HepG2 (cell line): ENCODE results near the gene SEPTIN2. TPM values are rescaled to one million over a fixed set of nuclear protein-coding genes. Genes with fewer than 3 reads are reported as not detected.

ENCODE experiments used
- CCAR2 ChIP-seq: fragments of 200-400 bp; formaldehyde crosslinking; optimal IDR thresholded peaks from 2 replicates; pipeline ENCODE3; 2018; ENCODE audit warnings: low read depth, mild to moderate bottlenecking, low read length, moderate library complexity
- CHD2 ChIP-seq: IDR thresholded peaks from 2 replicates; pipeline ENCODE4 v1.6.1; 2011; ENCODE audit warnings: low read depth, low read length, improper control_type of control experiment
- FIP1L1 ChIP-seq: fragments of 200-400 bp; formaldehyde crosslinking; IDR thresholded peaks from 2 replicates; pipeline ENCODE4 v1.6.1; 2018; ENCODE audit warnings: low read depth, mild to moderate bottlenecking, low read length, moderate library complexity, borderline replicate concordance; ENCODE audit not compliant: insufficient read depth
- MIXL1 ChIP-seq: IDR thresholded peaks from 2 replicates; pipeline ENCODE4 v1.6.1; 2016
- MTF2 ChIP-seq: sonication (generic); formaldehyde crosslinking; IDR thresholded peaks from 2 replicates; pipeline ENCODE4 v1.5.0; 2020; ENCODE audit warnings: missing genetic modification reagents, borderline replicate concordance
- REXO4 ChIP-seq: sonication (generic); formaldehyde crosslinking; IDR thresholded peaks from 2 replicates; pipeline ENCODE4 v1.8.0; 2022; ENCODE audit warnings: missing genetic modification reagents, mild to moderate bottlenecking, borderline replicate concordance
- SIX4 ChIP-seq: sonication (generic); formaldehyde crosslinking; IDR thresholded peaks from 2 replicates; pipeline ENCODE4 v1.4.0; 2020; ENCODE audit warnings: missing genetic modification reagents
- SMYD3 ChIP-seq: sonication (generic); formaldehyde crosslinking; IDR thresholded peaks from 2 replicates; pipeline ENCODE4 v1.8.1; 2023; ENCODE audit warnings: mild to moderate bottlenecking, missing genetic modification reagents
- SP2 ChIP-seq: sonication (generic); formaldehyde crosslinking; IDR thresholded peaks from 2 replicates; pipeline ENCODE4 v1.5.1; 2020; ENCODE audit warnings: mild to moderate bottlenecking, missing genetic modification reagents
- YY1 ChIP-seq: IDR thresholded peaks from 2 replicates; pipeline ENCODE4 v1.6.1; 2011; ENCODE audit warnings: low read length, low read depth, moderate library complexity, mild to moderate bottlenecking; ENCODE audit not compliant: insufficient read depth, insufficient replicate concordance
- ZNF180 ChIP-seq: sonication (generic); formaldehyde crosslinking; IDR thresholded peaks from 2 replicates; pipeline ENCODE4 v1.4.0; 2020; ENCODE audit warnings: low read depth, missing genetic modification reagents, borderline replicate concordance
- ZNF3 ChIP-seq: IDR thresholded peaks from 2 replicates; pipeline ENCODE4 v1.7.0; 2017; ENCODE audit warnings: inconsistent platforms
- ZNF331 ChIP-seq: sonication (generic); formaldehyde crosslinking; IDR thresholded peaks from 2 replicates; pipeline ENCODE4 v1.4.0; 2020; ENCODE audit warnings: missing genetic modification reagents
- ZNF335 ChIP-seq: sonication (generic); formaldehyde crosslinking; IDR thresholded peaks from 2 replicates; pipeline ENCODE4 v1.4.0; 2020; ENCODE audit warnings: missing genetic modification reagents
- ZNF563 ChIP-seq: sonication (generic); formaldehyde crosslinking; IDR thresholded peaks from 2 replicates; pipeline ENCODE4 v1.8.0; 2022; ENCODE audit warnings: mild to moderate bottlenecking, moderate library complexity, missing genetic modification reagents
- polyA plus RNA-seq, 8 experiments: library from polyadenylated mRNA; depleted of rRNA in 3 of 8; stranded (reverse) in 7 of 8; unstranded in 1 of 8; fragments of >200 nt; fragmentation: Illumina TruSeq in 4 of 8; extraction: Trizol in 4 of 8; gene quantifications; 2 replicates each; pipeline versions ENCODE4 v1.2.1 to v1.2.3, GENCODE V29; 2011 to 2016; ENCODE audit warnings: low read depth in 4 of 8, missing spikeins in 1 of 8, mixed read lengths in 1 of 8; ENCODE audit not compliant: insufficient read depth in 1 of 8
- total RNA-seq, 5 experiments: library from RNA; depleted of rRNA; stranded (reverse); fragments of >200 nt; fragmentation: Illumina TruSeq; extraction: Trizol; gene quantifications; 2 replicates each; pipeline ENCODE4 v1.2.3, GENCODE V29; 2016; ENCODE audit warnings: low read depth in 1 of 5
- TF ChIP-seq, protein P1 (sequence below): sonication (generic); formaldehyde crosslinking; conservative IDR thresholded peaks from 2 replicates; pipeline ENCODE4 v1.4.0; 2020; ENCODE audit warnings: missing genetic modification reagents
- TF ChIP-seq, protein P2 (sequence below): sonication (generic); formaldehyde crosslinking; IDR thresholded peaks from 2 replicates; pipeline ENCODE4 v1.9.0; 2022; ENCODE audit warnings: low read depth, missing genetic modification reagents
- TF ChIP-seq, protein P3 (sequence below): sonication (generic); formaldehyde crosslinking; IDR thresholded peaks from 2 replicates; pipeline ENCODE4 v1.5.1; 2020; ENCODE audit warnings: mild to moderate bottlenecking, missing genetic modification reagents, borderline replicate concordance
- TF ChIP-seq, protein P4 (sequence below): IDR thresholded peaks from 2 replicates; pipeline ENCODE4 v1.4.0; 2020; ENCODE audit warnings: mild to moderate bottlenecking, missing genetic modification reagents

SEPTIN2 gene
- total and polyA plus RNA-seq, 2 of the 13 experiments (the other 11 are each of a cell fraction or from before 2014, with no cell fraction given) = 493 to 733 TPM

DNA sequence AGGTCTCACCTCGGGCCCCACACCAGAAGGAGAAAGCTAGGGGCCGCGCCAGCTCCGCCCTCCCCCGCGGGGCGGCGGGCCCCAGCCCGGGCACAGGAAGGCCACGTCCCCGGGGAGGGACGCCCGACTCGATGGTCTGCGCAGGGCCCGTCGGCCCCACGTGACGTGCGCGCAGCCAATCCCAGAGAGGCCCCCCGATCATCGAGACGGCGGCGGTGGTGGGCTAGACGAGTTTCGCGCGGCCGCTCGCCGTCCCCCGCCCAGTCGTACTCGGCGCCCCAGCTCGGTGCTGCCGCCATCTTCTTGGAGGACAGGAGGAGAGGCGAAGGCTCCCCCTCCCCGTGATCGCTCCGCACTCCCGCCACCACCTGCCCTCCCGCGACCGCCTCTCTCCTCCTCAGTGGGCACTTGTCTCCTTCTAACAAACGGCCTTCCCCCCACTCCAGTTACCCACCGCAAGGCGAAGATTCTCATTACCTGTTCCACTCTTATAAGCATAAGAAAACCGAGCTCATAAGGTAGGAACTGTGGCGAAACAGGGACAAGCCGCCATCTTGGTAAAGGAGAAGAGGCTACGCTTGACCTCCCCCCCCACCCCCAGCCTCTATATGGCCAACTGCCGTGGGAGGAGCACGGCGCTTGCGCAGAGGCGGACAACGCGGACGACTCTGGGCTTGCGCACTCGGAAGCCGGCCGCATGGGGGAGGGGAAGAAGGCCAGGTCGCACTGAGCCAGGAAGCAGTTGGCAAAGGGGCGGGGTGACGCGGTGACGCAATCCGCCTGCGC, 439 bp upstream of the SEPTIN2 start, which contains the start of gene HDLBP (continued):
- TF ChIP-seq FIP1L1 (0 out of 2 replicates have a peak, but pooled peaks have one; percentile 13), ZNF331 (CRISPR knock-in tag) (peak; percentile 75; the same call in 1 of the 2 replicates), ZNF335 (CRISPR knock-in tag) (no peak), MIXL1 (CRISPR knock-in tag) (peak; percentile 29; the same call in 1 of the 2 replicates), SMYD3 (CRISPR knock-in tag) (peak; percentile 44), ZNF3 (CRISPR knock-in tag) (peak; percentile 79), MTF2 (CRISPR knock-in tag) (no peak; the same call in 1 of the 2 replicates), CHD2 (peak; percentile 81), SIX4 (CRISPR knock-in tag) (0 out of 2 replicates have a peak, but pooled peaks have one; percentile 68), ZNF563 (peak; percentile 82), REXO4 (CRISPR knock-in tag) (no peak), SP2 (CRISPR knock-in tag) (peak; percentile 56; the same call in 1 of the 2 replicates), ZNF180 (no peak), CCAR2 (peak; percentile 66), YY1 (peak; percentile 96)
- TF ChIP-seq, protein P1, sequence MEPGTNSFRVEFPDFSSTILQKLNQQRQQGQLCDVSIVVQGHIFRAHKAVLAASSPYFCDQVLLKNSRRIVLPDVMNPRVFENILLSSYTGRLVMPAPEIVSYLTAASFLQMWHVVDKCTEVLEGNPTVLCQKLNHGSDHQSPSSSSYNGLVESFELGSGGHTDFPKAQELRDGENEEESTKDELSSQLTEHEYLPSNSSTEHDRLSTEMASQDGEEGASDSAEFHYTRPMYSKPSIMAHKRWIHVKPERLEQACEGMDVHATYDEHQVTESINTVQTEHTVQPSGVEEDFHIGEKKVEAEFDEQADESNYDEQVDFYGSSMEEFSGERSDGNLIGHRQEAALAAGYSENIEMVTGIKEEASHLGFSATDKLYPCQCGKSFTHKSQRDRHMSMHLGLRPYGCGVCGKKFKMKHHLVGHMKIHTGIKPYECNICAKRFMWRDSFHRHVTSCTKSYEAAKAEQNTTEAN = peak; percentile 72; the same call in 1 of the 2 replicates
- TF ChIP-seq, protein P2, sequence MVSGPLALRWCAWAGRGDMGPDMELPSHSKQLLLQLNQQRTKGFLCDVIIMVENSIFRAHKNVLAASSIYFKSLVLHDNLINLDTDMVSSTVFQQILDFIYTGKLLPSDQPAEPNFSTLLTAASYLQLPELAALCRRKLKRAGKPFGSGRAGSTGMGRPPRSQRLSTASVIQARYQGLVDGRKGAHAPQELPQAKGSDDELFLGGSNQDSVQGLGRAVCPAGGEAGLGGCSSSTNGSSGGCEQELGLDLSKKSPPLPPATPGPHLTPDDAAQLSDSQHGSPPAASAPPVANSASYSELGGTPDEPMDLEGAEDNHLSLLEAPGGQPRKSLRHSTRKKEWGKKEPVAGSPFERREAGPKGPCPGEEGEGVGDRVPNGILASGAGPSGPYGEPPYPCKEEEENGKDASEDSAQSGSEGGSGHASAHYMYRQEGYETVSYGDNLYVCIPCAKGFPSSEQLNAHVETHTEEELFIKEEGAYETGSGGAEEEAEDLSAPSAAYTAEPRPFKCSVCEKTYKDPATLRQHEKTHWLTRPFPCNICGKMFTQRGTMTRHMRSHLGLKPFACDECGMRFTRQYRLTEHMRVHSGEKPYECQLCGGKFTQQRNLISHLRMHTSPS (CRISPR knock-in tag) = no peak
- TF ChIP-seq, protein P3, sequence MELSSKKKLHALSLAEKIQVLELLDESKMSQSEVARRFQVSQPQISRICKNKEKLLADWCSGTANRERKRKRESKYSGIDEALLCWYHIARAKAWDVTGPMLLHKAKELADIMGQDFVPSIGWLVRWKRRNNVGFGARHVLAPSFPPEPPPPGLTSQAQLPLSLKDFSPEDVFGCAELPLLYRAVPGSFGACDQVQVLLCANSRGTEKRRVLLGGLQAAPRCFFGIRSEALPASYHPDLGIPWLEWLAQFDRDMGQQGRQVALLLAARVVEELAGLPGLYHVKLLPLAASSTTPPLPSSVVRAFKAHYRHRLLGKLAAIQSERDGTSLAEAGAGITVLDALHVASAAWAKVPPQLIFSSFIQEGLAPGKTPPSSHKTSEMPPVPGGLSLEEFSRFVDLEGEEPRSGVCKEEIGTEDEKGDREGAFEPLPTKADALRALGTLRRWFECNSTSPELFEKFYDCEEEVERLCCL = no peak
- TF ChIP-seq, protein P4, sequence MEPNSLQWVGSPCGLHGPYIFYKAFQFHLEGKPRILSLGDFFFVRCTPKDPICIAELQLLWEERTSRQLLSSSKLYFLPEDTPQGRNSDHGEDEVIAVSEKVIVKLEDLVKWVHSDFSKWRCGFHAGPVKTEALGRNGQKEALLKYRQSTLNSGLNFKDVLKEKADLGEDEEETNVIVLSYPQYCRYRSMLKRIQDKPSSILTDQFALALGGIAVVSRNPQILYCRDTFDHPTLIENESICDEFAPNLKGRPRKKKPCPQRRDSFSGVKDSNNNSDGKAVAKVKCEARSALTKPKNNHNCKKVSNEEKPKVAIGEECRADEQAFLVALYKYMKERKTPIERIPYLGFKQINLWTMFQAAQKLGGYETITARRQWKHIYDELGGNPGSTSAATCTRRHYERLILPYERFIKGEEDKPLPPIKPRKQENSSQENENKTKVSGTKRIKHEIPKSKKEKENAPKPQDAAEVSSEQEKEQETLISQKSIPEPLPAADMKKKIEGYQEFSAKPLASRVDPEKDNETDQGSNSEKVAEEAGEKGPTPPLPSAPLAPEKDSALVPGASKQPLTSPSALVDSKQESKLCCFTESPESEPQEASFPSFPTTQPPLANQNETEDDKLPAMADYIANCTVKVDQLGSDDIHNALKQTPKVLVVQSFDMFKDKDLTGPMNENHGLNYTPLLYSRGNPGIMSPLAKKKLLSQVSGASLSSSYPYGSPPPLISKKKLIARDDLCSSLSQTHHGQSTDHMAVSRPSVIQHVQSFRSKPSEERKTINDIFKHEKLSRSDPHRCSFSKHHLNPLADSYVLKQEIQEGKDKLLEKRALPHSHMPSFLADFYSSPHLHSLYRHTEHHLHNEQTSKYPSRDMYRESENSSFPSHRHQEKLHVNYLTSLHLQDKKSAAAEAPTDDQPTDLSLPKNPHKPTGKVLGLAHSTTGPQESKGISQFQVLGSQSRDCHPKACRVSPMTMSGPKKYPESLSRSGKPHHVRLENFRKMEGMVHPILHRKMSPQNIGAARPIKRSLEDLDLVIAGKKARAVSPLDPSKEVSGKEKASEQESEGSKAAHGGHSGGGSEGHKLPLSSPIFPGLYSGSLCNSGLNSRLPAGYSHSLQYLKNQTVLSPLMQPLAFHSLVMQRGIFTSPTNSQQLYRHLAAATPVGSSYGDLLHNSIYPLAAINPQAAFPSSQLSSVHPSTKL (CRISPR knock-in tag) = no peak; the same call in none of the 2 replicates
